Pulmonary artery endothelial cell (primary cell): ENCODE measurements around the gene E2F4. TPM values are rescaled to one million over a fixed set of nuclear protein-coding genes. Genes with fewer than 3 reads are reported as not detected.

Experiments used
- DNase-seq: peaks from one replicate; pipeline ENCODE4 v3.0.0-alpha.2; 2011; ENCODE audit warnings: low read depth, low spot score
- total RNA-seq: library from RNA; depleted of rRNA; stranded (reverse); fragments of >200 nt; gene quantifications from 2 replicates; pipeline ENCODE4 v1.2.3, GENCODE V29; 2014

E2F4 gene
- total RNA-seq, 1 donor from 2014 or later: 68.3 TPM

- no peak for DNase-seq
Observed at GRCh38 chr16:67157892-67158635, 33.9 kb upstream of the E2F4 start.

- DNase-seq: no peak
Observed at GRCh38 chr16:67158637-67159600, 33.0 kb upstream of the E2F4 start.

GRCh38 chr16:67161595-67162058 lies 30.3 kb upstream of the E2F4 start:
- no peak for DNase-seq

- no peak for DNase-seq
Observed at GRCh38 chr16:67162506-67163163, 29.3 kb upstream of the E2F4 start.

- DNase-seq: no peak
Observed at GRCh38 chr16:67163164-67163998, 28.6 kb upstream of the E2F4 start.

- no peak for DNase-seq
Observed at GRCh38 chr16:67163999-67164558, 27.9 kb upstream of the E2F4 start.

GRCh38 chr16:67164599-67165061 lies 27.3 kb upstream of the E2F4 start, which contains the start of gene HSF4:
Gene HSF4, plus strand, starts transcription at chr16:67164745. Its CDS starts 67 bp downstream, at chr16:67164812.
- DNase-seq: no peak

GRCh38 chr16:67165121-67166078 lies 26.6 kb upstream of the E2F4 start:
- DNase-seq: no peak

- DNase-seq: no peak
Observed at GRCh38 chr16:67166110-67166547, 25.8 kb upstream of the E2F4 start.

- DNase-seq: no peak
Observed at GRCh38 chr16:67166598-67167168, 25.3 kb upstream of the E2F4 start.

- no peak for DNase-seq
Observed at GRCh38 chr16:67167588-67167987, 24.4 kb upstream of the E2F4 start.

- DNase-seq: no peak
Observed at GRCh38 chr16:67169011-67169451, 22.9 kb upstream of the E2F4 start.

GRCh38 chr16:67169642-67170167 lies 22.2 kb upstream of the E2F4 start:
- DNase-seq: no peak

- DNase-seq: peak; percentile 48
Observed at GRCh38 chr16:67170168-67170948, 21.6 kb upstream of the E2F4 start, which contains the start of gene NOL3. Gene NOL3, plus strand, starts transcription at chr16:67170538.

- no peak for DNase-seq
Observed at GRCh38 chr16:67170949-67171649, 20.9 kb upstream of the E2F4 start.

GRCh38 chr16:67173323-67173722 lies 18.6 kb upstream of the E2F4 start:
- no peak for DNase-seq
